HepG2 (cell line): Measurements from ENCODE around the gene NEK6. TPM values are rescaled to one million over a fixed set of nuclear protein-coding genes. Genes with fewer than 3 reads are reported as not detected.
A peak's percentile ranks its signal among the peaks of the same experiment; 100 is the strongest.

Experiments used
- AGO1 ChIP-seq: fragments of 200-400 bp; formaldehyde crosslinking; IDR thresholded peaks from 2 replicates; pipeline ENCODE4 v1.6.1; 2017; ENCODE audit warnings: mild to moderate bottlenecking, low read depth, low read length, moderate library complexity; ENCODE audit not compliant: poor library complexity, severe bottlenecking
- AGO2 ChIP-seq: fragments of 200-400 bp; formaldehyde crosslinking; optimal IDR thresholded peaks from 2 replicates; pipeline ENCODE3; 2017; ENCODE audit warnings: mild to moderate bottlenecking, low read depth, low read length, moderate library complexity
- AKAP8 ChIP-seq: sonication (generic); formaldehyde crosslinking; IDR thresholded peaks from 2 replicates; pipeline ENCODE4 v1.5.1; 2020; ENCODE audit warnings: mild to moderate bottlenecking, missing genetic modification reagents
- ARHGAP35 ChIP-seq: sonication (generic); formaldehyde crosslinking; IDR thresholded peaks from 2 replicates; pipeline ENCODE4 v1.9.0; 2022; ENCODE audit warnings: mild to moderate bottlenecking, inconsistent platforms, moderate library complexity, missing genetic modification reagents, borderline replicate concordance
- ARNT2 ChIP-seq: sonication (generic); formaldehyde crosslinking; IDR thresholded peaks from 2 replicates; pipeline ENCODE4 v1.8.0; 2022; ENCODE audit warnings: mild to moderate bottlenecking, low read depth, missing genetic modification reagents, moderate library complexity
- FIP1L1 ChIP-seq: fragments of 200-400 bp; formaldehyde crosslinking; IDR thresholded peaks from 2 replicates; pipeline ENCODE4 v1.6.1; 2018; ENCODE audit warnings: low read depth, mild to moderate bottlenecking, low read length, moderate library complexity, borderline replicate concordance; ENCODE audit not compliant: insufficient read depth
- HES4 ChIP-seq: sonication (generic); formaldehyde crosslinking; IDR thresholded peaks from 2 replicates; pipeline ENCODE4 v1.9.0; 2021; ENCODE audit warnings: mild to moderate bottlenecking, missing genetic modification reagents, borderline replicate concordance
- HMG20B ChIP-seq: conservative IDR thresholded peaks from 2 replicates; pipeline ENCODE4 v1.6.1; 2016; ENCODE audit warnings: missing genetic modification reagents, missing compliant biosample characterization
- JUN ChIP-seq: sonication (generic); formaldehyde crosslinking; IDR thresholded peaks from 2 replicates; pipeline ENCODE4 v1.4.0; 2020; ENCODE audit warnings: mild to moderate bottlenecking, missing genetic modification reagents
- MLLT10 ChIP-seq: sonication (generic); formaldehyde crosslinking; IDR thresholded peaks from 2 replicates; pipeline ENCODE4 v1.4.0; 2020; ENCODE audit warnings: missing genetic modification reagents
- NRL ChIP-seq: sonication (generic); formaldehyde crosslinking; IDR thresholded peaks from 2 replicates; pipeline ENCODE4 v1.5.0; 2020; ENCODE audit warnings: missing genetic modification reagents, mild to moderate bottlenecking, moderate library complexity, borderline replicate concordance
- PCBP1 ChIP-seq: fragments of 200-400 bp; formaldehyde crosslinking; IDR thresholded peaks from 2 replicates; pipeline ENCODE4 v1.6.1; 2017; ENCODE audit warnings: mild to moderate bottlenecking, low read depth, low read length, borderline replicate concordance
- REST ChIP-seq, 2 experiments: IDR thresholded peaks; 2 replicates each; pipeline ENCODE4 v1.6.1; 2011 to 2012; ENCODE audit warnings: low read length in 2 of 2, borderline replicate concordance in 1 of 2, low read depth in 1 of 2, mild to moderate bottlenecking in 1 of 2, moderate library complexity in 1 of 2
- SAP130 ChIP-seq: IDR thresholded peaks from 2 replicates; pipeline ENCODE4 v1.6.1; 2016; ENCODE audit warnings: low read depth
- SP4 ChIP-seq: sonication (generic); formaldehyde crosslinking; IDR thresholded peaks from 2 replicates; pipeline ENCODE4 v1.8.1; 2023; ENCODE audit warnings: mild to moderate bottlenecking, missing genetic modification reagents
- SP5 ChIP-seq: IDR thresholded peaks from 2 replicates; pipeline ENCODE4 v1.6.1; 2016; ENCODE audit warnings: low read depth, borderline replicate concordance
- ZBTB33 ChIP-seq: sonication (generic); formaldehyde crosslinking; IDR thresholded peaks from 2 replicates; pipeline ENCODE4 v1.4.0; 2020; ENCODE audit warnings: missing genetic modification reagents
- ZBTB37 ChIP-seq: sonication (generic); formaldehyde crosslinking; IDR thresholded peaks from 2 replicates; pipeline ENCODE4 v1.4.0; 2020; ENCODE audit warnings: mild to moderate bottlenecking, missing genetic modification reagents
- ZMAT3 ChIP-seq: sonication (generic); formaldehyde crosslinking; conservative IDR thresholded peaks from 2 replicates; pipeline ENCODE4 v1.7.0; 2021; ENCODE audit warnings: missing genetic modification reagents
- ZNF205 ChIP-seq: IDR thresholded peaks from 2 replicates; pipeline ENCODE4 v1.6.1; 2018; ENCODE audit warnings: missing biosample characterization, missing genetic modification reagents
- ZNF256 ChIP-seq: sonication (generic); formaldehyde crosslinking; conservative IDR thresholded peaks from 2 replicates; pipeline ENCODE4 v1.4.0; 2020; ENCODE audit warnings: missing genetic modification reagents
- ZNF354B ChIP-seq: sonication (generic); formaldehyde crosslinking; IDR thresholded peaks from 2 replicates; pipeline ENCODE4 v1.8.0; 2022; ENCODE audit warnings: mild to moderate bottlenecking, missing genetic modification reagents
- ZNF558 ChIP-seq: sonication (generic); formaldehyde crosslinking; IDR thresholded peaks from 2 replicates; pipeline ENCODE4 v1.9.0; 2022; ENCODE audit warnings: mild to moderate bottlenecking, missing genetic modification reagents, borderline replicate concordance
- ZNF720 ChIP-seq: sonication (generic); formaldehyde crosslinking; IDR thresholded peaks from 2 replicates; pipeline ENCODE4 v1.4.0; 2020; ENCODE audit warnings: missing genetic modification reagents
- ZSCAN25 ChIP-seq: sonication (generic); formaldehyde crosslinking; IDR thresholded peaks from 2 replicates; pipeline ENCODE4 v1.8.0; 2022; ENCODE audit warnings: mild to moderate bottlenecking, missing genetic modification reagents
- polyA plus RNA-seq, 8 experiments: library from polyadenylated mRNA; depleted of rRNA in 3 of 8; stranded (reverse) in 7 of 8; unstranded in 1 of 8; fragments of >200 nt; fragmentation: Illumina TruSeq in 4 of 8; extraction: Trizol in 4 of 8; gene quantifications; 2 replicates each; pipeline versions ENCODE4 v1.2.1 to v1.2.3, GENCODE V29; 2011 to 2016; ENCODE audit warnings: low read depth in 4 of 8, missing spikeins in 1 of 8, mixed read lengths in 1 of 8; ENCODE audit not compliant: insufficient read depth in 1 of 8
- total RNA-seq, 5 experiments: library from RNA; depleted of rRNA; stranded (reverse); fragments of >200 nt; fragmentation: Illumina TruSeq; extraction: Trizol; gene quantifications; 2 replicates each; pipeline ENCODE4 v1.2.3, GENCODE V29; 2016; ENCODE audit warnings: low read depth in 1 of 5

Gene NEK6
- total and polyA plus RNA-seq, 2 of the 13 experiments (the other 11 are each of a cell fraction or from before 2014, with no cell fraction given), result 30.4 to 119 TPM

- TF ChIP-seq ZBTB37 (0 out of 2 replicates have a peak, but pooled peaks have one; percentile 39), SP4 (CRISPR knock-in tag) (no peak), HES4 (CRISPR knock-in tag) (no peak), PCBP1 (no peak), ZBTB33 (CRISPR knock-in tag) (0 out of 2 replicates have a peak, but pooled peaks have one; percentile 40), REST (IDR thresholded peaks at IDR 0.05; ENCODE audit: borderline replicate concordance in 1 of 2, low read depth in 1 of 2, low read length in 2 of 2) (no peak), ZNF256 (no peak), HMG20B (CRISPR knock-in tag) (no peak), JUN (CRISPR knock-in tag) (no peak), SP5 (CRISPR knock-in tag) (no peak), AGO2 (peak; percentile 12), ARNT2 (CRISPR knock-in tag) (no peak), AGO1 (no peak), ZNF354B (CRISPR knock-in tag) (no peak), ZMAT3 (CRISPR knock-in tag) (no peak), MLLT10 (no peak), ZSCAN25 (no peak), ZNF558 (no peak), ZNF205 (no peak), FIP1L1 (no peak), SAP130 (CRISPR knock-in tag) (peak; percentile 49), AKAP8 (CRISPR knock-in tag) (no peak; the same call in 1 of the 2 replicates), ARHGAP35 (CRISPR knock-in tag) (no peak), ZNF720 (CRISPR knock-in tag) (no peak), NRL (CRISPR knock-in tag) (no peak)
Observed at GRCh38 chr9:124291801-124292396, 34.1 kb downstream of the NEK6 start (continued).
